GM21381 (cell line): Measurements from ENCODE around the gene SPATA25.
A peak's percentile ranks its signal among the peaks of the same experiment; 100 is the strongest.
"Not testable (repeated sequence)": the region's sequence is repeated elsewhere in the genome, so short reads cannot be mapped to it uniquely, and the experiment has no call there.

Experiments
- ATAC-seq: cut with Tn5 transposase; IDR thresholded peaks from one replicate; pipeline ENCODE4 v1.9.1; 2021; ENCODE audit warnings: mild to moderate bottlenecking, moderate library complexity; ENCODE audit not compliant: unreplicated experiment

SPATA25 gene

DNA sequence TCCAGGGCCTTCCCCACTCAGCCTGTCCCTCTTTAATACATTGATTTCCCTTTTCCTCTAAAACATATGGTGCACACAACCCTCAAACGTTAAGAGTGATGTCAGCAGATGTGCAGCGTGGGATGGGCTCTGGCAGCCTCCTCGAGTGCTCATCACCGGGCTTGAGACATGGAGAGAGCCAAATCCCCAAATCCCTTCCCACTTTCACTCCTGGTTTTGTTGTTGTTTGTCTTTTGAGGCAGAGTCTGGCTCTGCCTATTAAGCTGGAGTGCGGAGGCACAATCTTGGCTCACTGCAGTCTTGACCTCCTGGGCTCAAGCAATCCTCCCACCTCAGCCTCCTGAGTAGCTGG, 30.3 kb upstream of the SPATA25 start:
- no peak for ATAC-seq

DNA sequence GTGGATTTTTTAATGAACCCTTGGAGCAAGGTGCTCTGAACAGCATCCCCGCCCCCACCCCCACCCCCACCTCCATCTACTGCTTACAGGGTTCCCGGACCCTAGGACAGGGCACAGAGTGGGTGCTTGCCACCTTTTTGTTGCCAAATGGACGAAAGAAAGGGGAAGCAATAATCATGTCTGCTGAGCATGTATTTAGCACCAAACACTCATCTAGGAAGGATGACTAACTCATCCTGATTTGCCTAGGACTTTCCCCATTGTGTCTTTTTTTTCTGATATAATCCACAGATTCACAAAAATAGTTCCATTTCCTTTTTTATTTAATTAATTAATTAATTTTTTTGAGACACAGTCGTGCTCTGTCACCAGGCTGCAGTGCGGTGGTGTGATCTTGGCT, 25.7 kb upstream of the SPATA25 start:
- no peak for ATAC-seq

GRCh38 chr20:45912344-45912682, 24.9 kb upstream of the SPATA25 start:
- ATAC-seq: no peak

GRCh38 chr20:45911486-45912343, 24.3 kb upstream of the SPATA25 start, which contains the start of gene PLTP:
Gene PLTP, minus strand, starts transcription at chr20:45912155. Its CDS starts 703 bp downstream, at chr20:45911452.
- ATAC-seq: no peak

DNA sequence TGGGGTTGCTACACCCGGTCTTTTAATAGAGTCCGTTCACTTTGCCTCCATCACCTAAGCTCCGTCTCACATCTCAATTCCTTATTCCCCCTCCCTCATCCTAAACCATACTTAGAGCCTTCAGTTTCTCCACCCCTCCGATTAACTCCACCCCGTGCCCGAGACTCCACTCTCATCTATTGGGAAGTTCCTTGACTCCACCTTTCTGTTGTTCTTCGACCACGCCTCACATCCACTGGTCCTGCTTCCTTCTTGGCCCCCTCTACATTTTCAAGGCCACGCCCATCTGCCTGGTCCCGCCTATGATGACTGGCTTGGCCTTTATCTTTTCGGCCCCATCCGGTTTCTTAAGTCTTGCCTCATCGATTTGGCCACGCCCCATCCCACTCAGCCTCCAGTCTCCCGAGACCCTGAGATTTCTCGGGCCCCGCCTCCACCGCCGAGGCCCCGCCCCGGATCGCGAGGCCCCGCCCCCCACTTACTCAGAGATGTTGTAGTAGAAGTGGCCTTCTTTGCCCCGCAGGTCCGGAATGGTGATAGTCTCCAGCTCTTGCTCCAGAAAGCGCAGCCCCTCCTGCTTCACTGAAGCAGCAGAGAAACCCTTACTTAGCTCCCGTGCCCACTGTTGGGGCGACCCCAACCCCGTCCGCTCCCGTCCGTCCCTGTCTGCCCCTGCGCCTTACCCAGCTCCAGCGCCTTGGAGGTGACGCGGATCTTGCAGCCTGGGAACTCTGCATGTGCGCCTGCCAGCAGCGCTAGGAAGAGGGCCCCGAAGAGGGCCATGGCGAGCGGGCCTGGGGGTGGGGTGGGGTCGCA, 23.5 kb upstream of the SPATA25 start:
- ATAC-seq: peak; percentile 88

GRCh38 chr20:45909817-45910669, 22.6 kb upstream of the SPATA25 start:
- no peak for ATAC-seq

DNA sequence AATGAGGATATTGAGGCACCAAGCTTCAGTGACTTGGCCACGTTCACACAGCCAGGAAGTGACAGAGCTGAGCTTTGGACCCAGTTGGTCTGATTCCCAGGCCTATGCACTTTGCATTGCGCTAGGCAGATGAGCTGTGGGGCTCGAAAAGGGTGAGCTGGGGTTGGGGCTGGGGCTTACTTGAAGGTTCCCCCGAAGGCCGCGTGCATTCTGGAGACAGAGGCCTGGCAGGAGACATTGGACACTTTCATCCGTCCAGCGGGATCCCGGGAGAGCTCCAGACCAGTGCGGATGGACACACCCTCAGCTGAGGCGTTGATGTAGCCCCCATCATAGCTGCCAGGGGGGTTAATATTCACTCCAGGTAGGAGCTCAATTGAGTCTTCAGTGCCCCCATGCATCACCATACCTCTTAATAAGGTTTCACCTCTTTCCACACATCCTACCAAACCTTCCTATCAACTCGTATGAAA, 21.9 kb upstream of the SPATA25 start:
- ATAC-seq: no peak

GRCh38 chr20:45908084-45908483, 20.7 kb upstream of the SPATA25 start:
- no peak for ATAC-seq

- ATAC-seq: no peak
Observed at GRCh38 chr20:45907219-45907948, 20.0 kb upstream of the SPATA25 start.

DNA sequence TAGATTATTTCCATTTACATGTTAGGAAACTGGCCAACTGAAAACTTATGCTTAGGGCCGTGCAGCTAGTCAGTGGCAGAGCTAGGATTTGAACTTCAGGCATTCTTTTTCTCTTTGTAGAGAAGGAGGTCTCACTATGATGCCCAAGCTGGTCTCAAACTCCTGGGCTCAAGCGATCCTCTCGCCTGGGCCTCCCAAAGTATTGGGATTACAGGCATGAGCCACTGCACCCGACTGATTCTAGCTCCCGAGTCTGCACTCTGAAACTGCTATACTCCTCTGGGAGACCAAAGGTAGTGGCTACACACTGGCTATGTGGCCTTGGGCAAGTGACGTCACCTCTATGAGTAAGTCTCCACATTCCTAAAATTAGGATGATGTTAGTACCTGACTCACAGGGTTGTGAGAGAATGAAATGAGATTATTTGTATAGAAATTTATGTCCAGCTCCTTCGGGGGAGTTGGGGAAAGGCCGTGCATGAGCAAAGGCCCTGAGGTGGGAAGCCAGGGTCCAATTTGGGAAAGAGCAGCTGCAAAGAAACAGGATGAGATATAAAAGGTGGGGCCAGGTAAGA, 18.2 kb upstream of the SPATA25 start:
- no peak for ATAC-seq

- no peak for ATAC-seq
Observed at GRCh38 chr20:45904583-45905504, 17.4 kb upstream of the SPATA25 start.

- ATAC-seq: no peak
Observed at GRCh38 chr20:45902199-45902701, 14.8 kb upstream of the SPATA25 start.

DNA sequence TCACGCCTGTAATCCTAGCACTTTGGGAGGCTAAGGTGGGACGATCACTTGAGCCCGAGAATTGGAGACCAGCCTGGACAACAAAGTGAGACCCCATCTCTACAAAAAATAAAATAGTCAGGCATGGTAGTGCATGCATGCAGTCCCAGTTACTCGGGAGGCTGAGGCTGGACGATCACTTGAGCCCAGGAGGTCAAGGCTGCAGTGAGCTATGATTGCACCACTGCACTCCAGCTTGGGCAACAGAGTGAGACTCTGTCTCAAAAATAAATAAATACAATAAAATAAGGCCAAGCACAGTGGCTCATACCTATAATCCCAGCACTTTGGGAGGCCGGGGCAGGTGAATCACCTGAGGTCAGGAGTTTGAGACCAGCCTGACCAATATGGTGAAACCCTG, 13.9 kb upstream of the SPATA25 start:
- not testable (repeated sequence) for ATAC-seq

GRCh38 chr20:45899046-45899835, 11.8 kb upstream of the SPATA25 start:
- no peak for ATAC-seq

GRCh38 chr20:45898285-45898684, 10.9 kb upstream of the SPATA25 start:
- no peak for ATAC-seq

DNA sequence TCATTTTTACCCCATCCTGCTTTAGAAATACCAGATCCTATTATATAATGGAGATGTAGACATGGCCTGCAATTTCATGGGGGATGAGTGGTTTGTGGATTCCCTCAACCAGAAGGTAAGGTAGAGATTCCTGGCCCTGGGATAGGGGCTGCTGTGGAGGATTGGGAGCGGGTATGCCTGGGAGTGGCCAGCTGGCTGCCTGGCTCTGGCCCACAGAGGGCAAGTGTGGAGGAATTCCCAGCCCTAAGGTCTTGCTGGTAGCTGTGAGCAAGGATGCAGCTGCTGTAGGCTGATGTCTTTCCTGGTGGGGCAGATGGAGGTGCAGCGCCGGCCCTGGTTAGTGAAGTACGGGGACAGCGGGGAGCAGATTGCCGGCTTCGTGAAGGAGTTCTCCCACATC, 10.3 kb upstream of the SPATA25 start:
- no peak for ATAC-seq

- no peak for ATAC-seq
Observed at GRCh38 chr20:45897289-45897688, 9.9 kb upstream of the SPATA25 start.

GRCh38 chr20:45896641-45897161, 9.3 kb upstream of the SPATA25 start:
- ATAC-seq: no peak
